Endothelial cell of umbilical vein (primary cell): ENCODE results near the gene AMT. TPM values are rescaled to one million over a fixed set of nuclear protein-coding genes. Genes with fewer than 3 reads are reported as not detected.

Experiments used
- BruUV-seq: library from RNA; stranded (reverse); fragments of 400-500 nt; replicated peaks from 2 replicates; lab custom pipeline; 2021; lab: Mats Ljungman, UMichigan
- CTCF ChIA-PET: fragments of 300-600, 350-600 bp; sonication (Branson Sonifier 250); formaldehyde crosslinking; loops from one replicate; lab custom pipeline; 2021; ENCODE audit warnings: antibody characterized with exemption, inconsistent platforms; lab: Charles Lee
- POLR2A ChIA-PET: fragments of 300-600, 350-600 bp; sonication (Branson Sonifier 250); formaldehyde crosslinking; loops from one replicate; lab custom pipeline; 2021; ENCODE audit warnings: antibody characterized with exemption, inconsistent platforms; lab: Charles Lee
- DNase-seq: peaks from one replicate; pipeline ENCODE4 v3.0.0-alpha.2; 2011; ENCODE audit warnings: low read depth, low spot score
- FAIRE-seq: peaks from 2 replicates; lab custom pipeline; 2011; peaks lifted over from hg19 to GRCh38; lab: Jason Lieb, UNC
- H2AFZ ChIP-seq: 2 replicates; pipeline ENCODE4 v1.6.0; 2012; ENCODE audit warnings: low read depth, low read length, control low read depth, inconsistent platforms
- H3K27ac ChIP-seq: 2 replicates; pipeline ENCODE4 v1.5.1; 2011; ENCODE audit warnings: low read depth, mild to moderate bottlenecking, control low read depth, low read length, moderate library complexity; ENCODE audit not compliant: insufficient read depth
- H3K27me3 ChIP-seq, 2 experiments: 2 replicates each; pipeline versions ENCODE4 v1.6.0 to v1.6.1; 2011; ENCODE audit warnings: low read length in 2 of 2, mixed read lengths in 1 of 2; ENCODE audit not compliant: control insufficient read depth in 2 of 2, insufficient read depth in 2 of 2
- H3K36me3 ChIP-seq, 2 experiments: 2 replicates in 1 of 2; 3 replicates in 1 of 2; pipeline ENCODE4 v1.5.1; 2011; ENCODE audit warnings: low read length in 2 of 2, mild to moderate bottlenecking in 1 of 2, moderate library complexity in 1 of 2; ENCODE audit not compliant: control insufficient read depth in 2 of 2, insufficient read depth in 2 of 2; ENCODE audit errors: extremely low read depth in 1 of 2
- H3K4me1 ChIP-seq: 3 replicates; pipeline ENCODE4 v1.5.1; 2011; ENCODE audit warnings: mild to moderate bottlenecking, low read length; ENCODE audit not compliant: control insufficient read depth, insufficient read depth; ENCODE audit errors: extremely low read depth
- H3K4me2 ChIP-seq: 2 replicates; pipeline ENCODE4 v1.6.1; 2011; ENCODE audit warnings: low read length, control low read depth, mixed read lengths; ENCODE audit not compliant: insufficient read depth
- H3K4me3 ChIP-seq, 3 experiments: fragments of 200-600 bp in 1 of 3; sonication (generic), shearing (Covaris generic) in 1 of 3; replicated peaks in 1 of 3; 2 replicates each; pipeline ENCODE4 v1.5.1; 2011 to 2016; ENCODE audit warnings: control low read depth in 3 of 3, low read length in 3 of 3, mild to moderate bottlenecking in 2 of 3, inconsistent platforms in 1 of 3, low read depth in 1 of 3, moderate library complexity in 1 of 3; ENCODE audit not compliant: insufficient read depth in 1 of 3
- H3K79me2 ChIP-seq: 2 replicates; pipeline ENCODE4 v1.6.0; 2012; ENCODE audit warnings: low read length, inconsistent platforms; ENCODE audit not compliant: control insufficient read depth, insufficient read depth
- H3K9ac ChIP-seq: replicated peaks from 2 replicates; pipeline ENCODE3; 2011; ENCODE audit warnings: low read length, control low read depth; ENCODE audit not compliant: insufficient read depth; ENCODE audit errors: extremely low read depth
- H3K9me1 ChIP-seq: replicated peaks from 3 replicates; pipeline ENCODE4 v1.6.0; 2011; ENCODE audit warnings: mild to moderate bottlenecking, low read length; ENCODE audit not compliant: control insufficient read depth, insufficient read depth; ENCODE audit errors: extremely low read depth
- H3K9me3 ChIP-seq: replicated peaks from 2 replicates; pipeline ENCODE4 v1.5.1; 2012; ENCODE audit warnings: low read length, inconsistent platforms; ENCODE audit not compliant: control insufficient read depth, insufficient read depth
- H4K20me1 ChIP-seq: replicated peaks from 2 replicates; pipeline ENCODE3; 2011; ENCODE audit warnings: mild to moderate bottlenecking, low read length; ENCODE audit not compliant: control insufficient read depth, insufficient read depth; ENCODE audit errors: extremely low read depth
- EZH2 ChIP-seq: IDR thresholded peaks from 2 replicates; pipeline ENCODE4 v1.6.1; 2012; ENCODE audit warnings: borderline replicate concordance, low read depth, mild to moderate bottlenecking, moderate library complexity, low read length, inconsistent platforms; ENCODE audit not compliant: severe bottlenecking
- FOS ChIP-seq: IDR thresholded peaks from 2 replicates; pipeline ENCODE4 v1.6.1; 2011; ENCODE audit warnings: mild to moderate bottlenecking, low read length, moderate library complexity, borderline replicate concordance; ENCODE audit not compliant: insufficient read depth
- GATA2 ChIP-seq: IDR thresholded peaks from 2 replicates; pipeline ENCODE4 v1.7.0; 2011; ENCODE audit warnings: low read depth, mild to moderate bottlenecking, moderate library complexity, mixed read lengths, low read length; ENCODE audit not compliant: insufficient read length, insufficient read depth
- JUN ChIP-seq: IDR thresholded peaks from 2 replicates; pipeline ENCODE4 v1.6.1; 2011; ENCODE audit warnings: borderline replicate concordance, low read depth; ENCODE audit not compliant: insufficient read length, insufficient read depth
- MYC ChIP-seq: IDR thresholded peaks from one replicate; pipeline ENCODE4 v1.6.1; 2011; ENCODE audit warnings: mild to moderate bottlenecking, low read depth, low read length
- POLR2A ChIP-seq: IDR thresholded peaks from 2 replicates; pipeline ENCODE4 v1.6.1; 2012; ENCODE audit warnings: low read depth, mild to moderate bottlenecking, control low read depth, low read length
- POLR2AphosphoS5 ChIP-seq: IDR thresholded peaks from 2 replicates; pipeline ENCODE4 v1.6.1; 2012; ENCODE audit warnings: low read depth, mild to moderate bottlenecking, control low read depth, low read length, moderate library complexity; ENCODE audit not compliant: insufficient read depth
- dilution Hi-C: fragments of 300-500 bp; cut with MboI; formaldehyde crosslinking; loops from one replicate; pipeline ENCODE4 v1.15.0; 2019; ENCODE audit warnings: low sequenced_read_pairs; ENCODE audit not compliant: extremely low pct_ligation_motif_present
- intact Hi-C: fragments of 100-400 bp; cut with micrococcal nuclease; formaldehyde crosslinking; loops from one replicate; pipeline ENCODE4 v1.10.0; 2022
- polyA plus RNA-seq, 4 experiments: library from polyadenylated mRNA; depleted of rRNA in 3 of 4; stranded (reverse) in 3 of 4; unstranded in 1 of 4; fragments of >200 nt; gene quantifications; 2 replicates each; pipeline versions ENCODE4 v1.2.1 to v1.2.3, GENCODE V29; 2011 to 2012; ENCODE audit warnings: missing spikeins in 1 of 4
- total RNA-seq: library from RNA; stranded (reverse); gene quantifications from 2 replicates; pipeline ENCODE4 v1.2.3, GENCODE V29; 2021
- TF ChIP-seq, protein P1 (sequence below), 2 donors: IDR thresholded peaks; 1 replicate in 1 of 2; 2 replicates in 1 of 2; pipeline ENCODE4 v1.5.1; 2011; ENCODE audit warnings: low read length in 2 of 2, mild to moderate bottlenecking in 2 of 2, moderate library complexity in 2 of 2, control low read depth in 1 of 2, inconsistent platforms in 1 of 2, low read depth in 1 of 2; ENCODE audit not compliant: insufficient read depth in 1 of 2; ENCODE audit errors: extremely low read depth in 1 of 2
- TF ChIP-seq, protein P2 (sequence below): IDR thresholded peaks from 2 replicates; pipeline ENCODE4 v1.6.1; 2011; ENCODE audit not compliant: insufficient read depth, insufficient read length

Gene AMT
- total and polyA plus RNA-seq, 2 donors (not counting 3 experiments of a cell fraction or from before 2014, with no cell fraction given), result 4.4 to 9.0 TPM

GRCh38 chr3:49421890-49422378 lies 339 bp downstream of the AMT start:
- H3K4me3 ChIP-seq, result no peak overlapping the region
- dilution Hi-C loops, result no loop called here

More at GRCh38 chr3:49421890-49422378, 339 bp downstream of the AMT start:
- FAIRE-seq (no peak), DNase-seq (no peak)
- Histone ChIP-seq H3K79me2 (no peaks in the 10 kb centered on the region), H3K27me3 (no peaks in the 10 kb centered on the region), H3K4me2 (no peak overlapping the region), H3K9me3 (no peaks in the 10 kb centered on the region), H3K36me3 (peaks cover 0 to 18% of the 10 kb centered on the region in 2 experiments), H2AFZ (no peak overlapping the region), H3K27ac (no peak overlapping the region), H4K20me1 (no peaks in the 10 kb centered on the region), H3K4me1 (no peaks in the 10 kb centered on the region), H3K9ac (no peak overlapping the region), H3K9me1 (no peaks in the 10 kb centered on the region)
- ChIA-PET POLR2A (interaction anchor here (1.9 kb wide), 1 partner anchor 10 kb away, joined by 7 read pairs; the partner anchor contains the start of genes RHOA and TCTA), CTCF (interaction anchor here (2.0 to 3.2 kb wide), 2 partner anchors 28 to 82 kb away, joined by 6 to 13 read pairs; partner anchors contain the start of gene USP4)
- no peak for TF ChIP-seq POLR2A
- TF ChIP-seq, protein P1, sequence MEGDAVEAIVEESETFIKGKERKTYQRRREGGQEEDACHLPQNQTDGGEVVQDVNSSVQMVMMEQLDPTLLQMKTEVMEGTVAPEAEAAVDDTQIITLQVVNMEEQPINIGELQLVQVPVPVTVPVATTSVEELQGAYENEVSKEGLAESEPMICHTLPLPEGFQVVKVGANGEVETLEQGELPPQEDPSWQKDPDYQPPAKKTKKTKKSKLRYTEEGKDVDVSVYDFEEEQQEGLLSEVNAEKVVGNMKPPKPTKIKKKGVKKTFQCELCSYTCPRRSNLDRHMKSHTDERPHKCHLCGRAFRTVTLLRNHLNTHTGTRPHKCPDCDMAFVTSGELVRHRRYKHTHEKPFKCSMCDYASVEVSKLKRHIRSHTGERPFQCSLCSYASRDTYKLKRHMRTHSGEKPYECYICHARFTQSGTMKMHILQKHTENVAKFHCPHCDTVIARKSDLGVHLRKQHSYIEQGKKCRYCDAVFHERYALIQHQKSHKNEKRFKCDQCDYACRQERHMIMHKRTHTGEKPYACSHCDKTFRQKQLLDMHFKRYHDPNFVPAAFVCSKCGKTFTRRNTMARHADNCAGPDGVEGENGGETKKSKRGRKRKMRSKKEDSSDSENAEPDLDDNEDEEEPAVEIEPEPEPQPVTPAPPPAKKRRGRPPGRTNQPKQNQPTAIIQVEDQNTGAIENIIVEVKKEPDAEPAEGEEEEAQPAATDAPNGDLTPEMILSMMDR (IDR thresholded peaks at IDR 0.05; ENCODE audit: extremely low read depth in 1 of 2, insufficient read depth in 1 of 2, low read depth in 1 of 2, low read length in 2 of 2), result no peak
- TF ChIP-seq POLR2AphosphoS5, result no peak
- TF ChIP-seq EZH2, result no peak
- TF ChIP-seq FOS, result no peak
- TF ChIP-seq JUN, result no peak
- TF ChIP-seq, protein P2, sequence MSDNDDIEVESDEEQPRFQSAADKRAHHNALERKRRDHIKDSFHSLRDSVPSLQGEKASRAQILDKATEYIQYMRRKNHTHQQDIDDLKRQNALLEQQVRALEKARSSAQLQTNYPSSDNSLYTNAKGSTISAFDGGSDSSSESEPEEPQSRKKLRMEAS, result no peak
- TF ChIP-seq MYC, result no peak
- TF ChIP-seq GATA2, result no peak
- BruUV-seq, result no TSS peak
- intact Hi-C loops, result no loop called here
